ENCODE results near the gene TMEM258. TPM values are rescaled to one million over a fixed set of nuclear protein-coding genes. Genes with fewer than 3 reads are reported as not detected.

TMEM258 gene
- total and polyA plus RNA-seq, 4 donors = 73.2 to 213 (median 136) TPM

DNA sequence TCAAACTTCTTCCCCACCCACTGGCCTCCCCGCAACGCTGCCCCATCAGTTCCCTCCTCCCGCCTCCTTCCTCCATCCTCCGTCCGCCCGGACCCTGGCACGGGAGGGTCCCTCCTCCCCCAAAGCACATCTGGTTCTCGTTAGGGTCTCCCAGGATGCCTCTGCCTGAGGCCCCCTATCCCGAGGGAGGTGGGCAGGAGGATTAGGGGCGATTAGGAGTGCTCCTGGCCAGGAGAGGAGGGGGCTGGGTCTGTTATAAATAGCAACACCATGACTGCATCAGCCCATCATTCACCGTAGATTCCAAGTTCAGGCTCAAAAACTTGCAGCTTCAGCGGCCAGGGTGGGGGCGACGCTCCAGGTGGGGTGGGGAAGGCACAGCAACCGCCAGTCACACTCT is 29.6 kb downstream of the TMEM258 start:
- intact Hi-C loops (cut with DNase I) = no loop called here
- Histone ChIP-seq H3K36me3 (ENCODE audit: control insufficient read depth in 1 of 2, insufficient read depth in 2 of 2, low read length in 1 of 2) (no peaks in the 10 kb centered on the region), H3K4me3 (ENCODE audit: low read length in 2 of 2) (no peak overlapping the region), H3K27me3 (ENCODE audit: control insufficient read depth in 1 of 2, insufficient read depth in 2 of 2, low read length in 1 of 2) (no peaks in the 10 kb centered on the region), H3K9me3 (ENCODE audit: control insufficient read depth, low read length) (no peaks in the 10 kb centered on the region), H3K27ac (ENCODE audit: low read depth in 1 of 2, low read length in 2 of 2) (no peak overlapping the region), H3K4me1 (ENCODE audit: control insufficient read depth in 1 of 2, insufficient read depth in 2 of 2, low read length in 2 of 2) (no peaks in the 10 kb centered on the region)
- ATAC-seq (ENCODE audit: low FRiP score) (no peak), DNase-seq (no peak)
- 32 to 38% methylated on average over 15 of the region's 15 CpGs for WGBS, 2 donors

- H3K27ac ChIP-seq (ENCODE audit: low read depth in 1 of 2, low read length in 2 of 2) = no peak overlapping the region
- WGBS, 2 donors = 71 to 77% methylated on average over 10 of the region's 10 CpGs
- no peak for ATAC-seq (ENCODE audit: low FRiP score)
- H3K4me1 ChIP-seq (ENCODE audit: control insufficient read depth in 1 of 2, insufficient read depth in 2 of 2, low read length in 2 of 2) = no peaks in the 10 kb centered on the region
- no peak overlapping the region for H3K4me3 ChIP-seq (ENCODE audit: low read length in 2 of 2)
- H3K36me3 ChIP-seq (ENCODE audit: control insufficient read depth in 1 of 2, insufficient read depth in 2 of 2, low read length in 1 of 2) = no peaks in the 10 kb centered on the region
- no peaks in the 10 kb centered on the region for H3K27me3 ChIP-seq (ENCODE audit: control insufficient read depth in 1 of 2, insufficient read depth in 2 of 2, low read length in 1 of 2)
- intact Hi-C loops (cut with DNase I) = no loop called here
- no peak for DNase-seq
- no peaks in the 10 kb centered on the region for H3K9me3 ChIP-seq (ENCODE audit: control insufficient read depth, low read length)
These were observed 30.2 kb downstream of the TMEM258 start for GRCh38 chr11:61762223-61762615.

DNA sequence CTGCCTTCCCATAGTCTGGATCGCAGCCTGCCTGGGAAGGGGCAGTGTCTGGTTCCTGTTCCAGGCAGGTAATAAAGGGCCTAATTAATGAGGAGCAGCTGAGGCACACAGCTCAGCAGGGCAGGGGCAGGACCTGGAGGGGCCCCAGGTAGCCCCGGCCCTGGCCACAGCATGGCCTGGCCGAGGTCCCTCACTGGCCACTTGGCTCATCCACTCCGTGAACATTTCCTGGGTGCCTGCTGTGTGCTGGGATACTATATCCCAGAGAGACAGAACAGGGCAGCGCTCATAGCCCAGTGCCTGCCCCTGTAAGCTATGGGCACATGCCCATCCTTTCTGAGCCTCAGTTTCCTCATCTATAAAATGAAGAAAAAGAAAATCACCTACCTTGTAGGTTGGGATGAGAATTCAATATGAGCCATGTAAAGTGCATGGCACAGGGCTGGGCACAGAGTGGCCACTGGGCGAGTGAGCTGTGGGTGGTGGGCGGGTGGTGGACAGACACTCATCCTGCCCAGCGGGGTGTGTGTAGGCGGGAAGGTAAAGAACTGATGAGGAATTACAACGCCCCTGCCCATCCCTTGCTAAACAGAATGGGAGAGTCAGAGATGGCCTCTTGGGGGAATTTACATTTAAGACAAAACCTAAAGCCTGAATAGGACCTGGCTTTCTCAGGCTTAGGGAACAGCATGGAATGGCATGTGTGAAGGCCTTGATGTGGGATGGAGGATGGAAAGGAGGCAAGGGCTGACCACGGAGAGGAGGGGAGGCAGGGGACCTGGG is 30.8 kb downstream of the TMEM258 start:
- DNase-seq = no peak
- Histone ChIP-seq H3K4me1 (ENCODE audit: control insufficient read depth in 1 of 2, insufficient read depth in 2 of 2, low read length in 2 of 2) (no peaks in the 10 kb centered on the region), H3K36me3 (ENCODE audit: control insufficient read depth in 1 of 2, insufficient read depth in 2 of 2, low read length in 1 of 2) (no peaks in the 10 kb centered on the region), H3K27me3 (ENCODE audit: control insufficient read depth in 1 of 2, insufficient read depth in 2 of 2, low read length in 1 of 2) (no peaks in the 10 kb centered on the region), H3K4me3 (ENCODE audit: low read length in 2 of 2) (no peak overlapping the region), H3K9me3 (ENCODE audit: control insufficient read depth, low read length) (no peaks in the 10 kb centered on the region), H3K27ac (ENCODE audit: low read depth in 1 of 2, low read length in 2 of 2) (no peak overlapping the region)
- no peak for ATAC-seq (ENCODE audit: low FRiP score)
- 87 to 90% methylated on average over 11 of the region's 11 CpGs for WGBS, 2 donors
- intact Hi-C loops (cut with DNase I) = no loop called here

- WGBS, 2 donors = 83 to 95% methylated on average over 11 to 13 of the region's 13 CpGs
These were observed 31.5 kb downstream of the TMEM258 start for GRCh38 chr11:61760946-61761345.

DNA sequence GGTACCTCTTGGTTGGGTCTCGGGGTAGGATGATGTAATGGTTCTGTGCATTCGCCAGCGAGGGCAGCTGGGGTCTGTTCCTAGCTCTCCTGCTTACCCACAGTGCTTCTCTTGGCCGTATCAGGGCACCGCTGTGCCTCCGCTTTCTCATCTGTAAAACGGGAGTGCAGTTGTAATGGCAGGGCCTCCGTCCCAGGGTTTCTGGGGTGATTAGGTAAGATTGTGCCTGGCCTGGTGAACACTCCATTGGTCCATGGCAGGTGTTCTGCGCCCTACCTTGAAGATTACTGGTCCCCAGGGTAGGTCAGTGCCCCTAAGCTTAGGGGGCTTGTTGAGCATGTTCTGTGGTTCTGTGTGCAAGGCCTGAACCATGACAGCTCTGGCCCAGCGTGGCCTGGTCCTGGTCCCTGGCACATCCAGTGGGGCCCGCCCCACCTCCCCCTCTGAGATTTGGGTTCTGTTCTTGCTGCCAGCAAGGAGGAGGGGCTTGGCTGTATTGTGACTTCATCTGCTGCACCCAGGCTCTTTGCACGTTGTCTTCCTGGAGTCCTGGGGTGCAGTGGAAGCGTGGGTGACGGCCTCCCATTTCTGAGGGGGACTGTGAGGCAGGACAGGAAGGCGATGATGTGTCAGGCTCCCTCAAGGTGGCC is 35.1 kb downstream of the TMEM258 start:
- DNase-seq = no peak
- Histone ChIP-seq H3K4me3 (ENCODE audit: low read length in 2 of 2) (no peak overlapping the region), H3K27ac (ENCODE audit: low read depth in 1 of 2, low read length in 2 of 2) (no peak overlapping the region), H3K4me1 (ENCODE audit: control insufficient read depth in 1 of 2, insufficient read depth in 2 of 2, low read length in 2 of 2) (no peaks in the 10 kb centered on the region), H3K27me3 (ENCODE audit: control insufficient read depth in 1 of 2, insufficient read depth in 2 of 2, low read length in 1 of 2) (no peaks in the 10 kb centered on the region), H3K9me3 (ENCODE audit: control insufficient read depth, low read length) (no peaks in the 10 kb centered on the region), H3K36me3 (ENCODE audit: control insufficient read depth in 1 of 2, insufficient read depth in 2 of 2, low read length in 1 of 2) (no peaks in the 10 kb centered on the region)
- intact Hi-C loops (cut with DNase I) = no loop called here
- no peak for ATAC-seq (ENCODE audit: low FRiP score)
- WGBS, 2 donors = 73 to 76% methylated on average over 15 of the region's 15 CpGs

More at GRCh38 chr11:61760946-61761345, 31.5 kb downstream of the TMEM258 start:
- Histone ChIP-seq H3K4me1 (ENCODE audit: control insufficient read depth in 1 of 2, insufficient read depth in 2 of 2, low read length in 2 of 2) (no peaks in the 10 kb centered on the region), H3K9me3 (ENCODE audit: control insufficient read depth, low read length) (no peaks in the 10 kb centered on the region), H3K27me3 (ENCODE audit: control insufficient read depth in 1 of 2, insufficient read depth in 2 of 2, low read length in 1 of 2) (no peaks in the 10 kb centered on the region), H3K4me3 (ENCODE audit: low read length in 2 of 2) (no peak overlapping the region), H3K36me3 (ENCODE audit: control insufficient read depth in 1 of 2, insufficient read depth in 2 of 2, low read length in 1 of 2) (no peaks in the 10 kb centered on the region), H3K27ac (ENCODE audit: low read depth in 1 of 2, low read length in 2 of 2) (no peak overlapping the region)
- ATAC-seq (ENCODE audit: low FRiP score) = no peak
- intact Hi-C loops (cut with DNase I) = no loop called here
- DNase-seq = no peak

GRCh38 chr11:61756452-61757212 is 35.8 kb downstream of the TMEM258 start:
- Histone ChIP-seq H3K4me1 (ENCODE audit: control insufficient read depth in 1 of 2, insufficient read depth in 2 of 2, low read length in 2 of 2) (no peaks in the 10 kb centered on the region), H3K27ac (ENCODE audit: low read depth in 1 of 2, low read length in 2 of 2) (no peak overlapping the region), H3K27me3 (ENCODE audit: control insufficient read depth in 1 of 2, insufficient read depth in 2 of 2, low read length in 1 of 2) (no peaks in the 10 kb centered on the region), H3K9me3 (ENCODE audit: control insufficient read depth, low read length) (no peaks in the 10 kb centered on the region), H3K36me3 (ENCODE audit: control insufficient read depth in 1 of 2, insufficient read depth in 2 of 2, low read length in 1 of 2) (no peaks in the 10 kb centered on the region), H3K4me3 (ENCODE audit: low read length in 2 of 2) (no peak overlapping the region)
- DNase-seq = no peak
- 75 to 78% methylated on average over 9 of the region's 9 CpGs for WGBS, 2 donors
- no peak for ATAC-seq (ENCODE audit: low FRiP score)
- intact Hi-C loops (cut with DNase I) = no loop called here

DNA sequence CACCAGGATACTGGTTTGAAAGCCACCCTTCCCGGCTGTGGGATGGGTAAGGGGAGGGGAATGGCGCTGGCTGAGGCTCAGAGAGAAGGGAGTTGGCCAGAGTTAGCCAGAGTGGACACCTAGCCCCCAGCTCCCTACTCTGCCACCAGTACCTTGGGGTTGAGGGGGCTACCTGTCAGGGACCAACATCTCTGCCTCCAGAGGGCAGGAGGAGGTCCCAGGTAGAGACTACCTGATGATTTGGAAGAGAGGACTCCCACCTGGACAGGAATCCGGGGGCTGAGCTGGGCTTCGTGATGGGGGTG is 36.3 kb downstream of the TMEM258 start:
- Histone ChIP-seq H3K36me3 (ENCODE audit: control insufficient read depth in 1 of 2, insufficient read depth in 2 of 2, low read length in 1 of 2) (no peaks in the 10 kb centered on the region), H3K27me3 (ENCODE audit: control insufficient read depth in 1 of 2, insufficient read depth in 2 of 2, low read length in 1 of 2) (no peaks in the 10 kb centered on the region), H3K27ac (ENCODE audit: low read depth in 1 of 2, low read length in 2 of 2) (no peak overlapping the region), H3K4me3 (ENCODE audit: low read length in 2 of 2) (no peak overlapping the region), H3K4me1 (ENCODE audit: control insufficient read depth in 1 of 2, insufficient read depth in 2 of 2, low read length in 2 of 2) (no peaks in the 10 kb centered on the region), H3K9me3 (ENCODE audit: control insufficient read depth, low read length) (no peaks in the 10 kb centered on the region)
- DNase-seq = no peak
- WGBS, 2 donors = 88 to 92% methylated on average over 4 of the region's 4 CpGs
- ATAC-seq (ENCODE audit: low FRiP score) = no peak
- intact Hi-C loops (cut with DNase I) = no loop called here

DNA sequence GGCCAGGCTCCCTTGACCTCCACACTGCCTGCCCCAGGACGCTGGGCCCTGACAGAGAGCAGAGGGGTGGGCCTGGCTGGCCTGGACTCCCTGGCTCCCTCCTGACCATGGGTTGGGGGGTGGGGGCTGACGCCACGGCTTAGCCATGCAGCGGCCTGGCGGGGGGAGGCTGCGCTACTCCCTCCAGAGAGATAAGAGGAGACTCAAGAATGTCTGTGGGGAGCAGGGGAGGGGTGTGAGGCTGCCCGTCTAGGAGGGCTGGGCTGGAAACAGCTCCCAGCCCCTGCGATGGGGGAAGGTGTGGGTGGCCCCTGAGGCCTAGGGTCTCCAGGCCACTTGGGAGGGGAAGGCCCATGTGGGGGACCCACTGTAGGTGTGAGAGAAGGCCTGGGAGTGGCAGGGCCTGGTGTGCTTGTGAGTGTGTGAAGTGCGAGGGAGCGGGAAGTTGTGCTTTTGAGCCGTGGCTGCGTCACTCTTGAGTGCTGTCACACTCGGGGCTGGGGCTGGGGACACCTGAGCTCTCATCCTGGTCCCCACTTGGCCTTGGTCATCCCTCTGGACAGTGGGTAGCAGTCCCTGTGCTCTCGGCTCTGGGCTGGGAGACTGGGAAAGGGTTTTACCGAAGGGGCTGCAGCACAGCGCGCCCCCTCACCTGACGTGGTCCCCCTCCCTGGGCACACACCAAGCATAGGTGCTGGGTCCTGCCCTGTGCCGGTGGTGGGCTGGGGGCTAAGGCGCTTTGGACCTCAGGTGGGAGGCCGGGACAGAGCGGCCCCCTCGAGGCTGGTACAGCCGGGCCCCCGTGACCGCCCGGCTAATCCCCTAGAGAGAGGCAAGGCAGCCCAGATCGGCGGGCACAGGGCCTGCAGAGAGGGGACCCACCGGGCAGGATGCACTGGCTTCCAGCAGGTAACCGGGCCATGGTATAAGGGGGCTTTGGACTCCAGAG is 37.6 kb downstream of the TMEM258 start:
- intact Hi-C loops (cut with DNase I) = no loop called here
- Histone ChIP-seq H3K27ac (ENCODE audit: low read depth in 1 of 2, low read length in 2 of 2) (no peak overlapping the region), H3K27me3 (ENCODE audit: control insufficient read depth in 1 of 2, insufficient read depth in 2 of 2, low read length in 1 of 2) (no peaks in the 10 kb centered on the region), H3K9me3 (ENCODE audit: control insufficient read depth, low read length) (no peaks in the 10 kb centered on the region), H3K4me1 (ENCODE audit: control insufficient read depth in 1 of 2, insufficient read depth in 2 of 2, low read length in 2 of 2) (no peaks in the 10 kb centered on the region), H3K36me3 (ENCODE audit: control insufficient read depth in 1 of 2, insufficient read depth in 2 of 2, low read length in 1 of 2) (no peaks in the 10 kb centered on the region), H3K4me3 (ENCODE audit: low read length in 2 of 2) (no peak overlapping the region)
- DNase-seq (no peak), ATAC-seq (ENCODE audit: low FRiP score) (no peak)
- WGBS, 2 donors = 79 to 82% methylated on average over 26 to 31 of the region's 31 CpGs
